HT-29 (cell line): ENCODE results near the gene MAP1B. TPM values are rescaled to one million over a fixed set of nuclear protein-coding genes. Genes with fewer than 3 reads are reported as not detected.

Experiments
- DNase-seq: peaks from one replicate; pipeline ENCODE4 v3.0.0-alpha.2; 2015; ENCODE audit warnings: low spot score
- small RNA-seq: library from RNA; depleted of rRNA; stranded (forward); fragments of <200 nt; gene quantifications from one replicate; pipeline ENCODE3, GENCODE V24; 2014
- total RNA-seq: library from RNA; depleted of rRNA; stranded (reverse); fragments of >200 nt; shearing (Covaris generic); gene quantifications from 2 replicates; pipeline ENCODE4 v1.2.3, GENCODE V29; 2014; rRNA removed

MAP1B gene
- total RNA-seq, 1 experiment from 2014 or later: not detected

- DNase-seq: no peak
Observed at GRCh38 chr5:72246954-72247442, 139.7 kb downstream of the MAP1B start.

DNA sequence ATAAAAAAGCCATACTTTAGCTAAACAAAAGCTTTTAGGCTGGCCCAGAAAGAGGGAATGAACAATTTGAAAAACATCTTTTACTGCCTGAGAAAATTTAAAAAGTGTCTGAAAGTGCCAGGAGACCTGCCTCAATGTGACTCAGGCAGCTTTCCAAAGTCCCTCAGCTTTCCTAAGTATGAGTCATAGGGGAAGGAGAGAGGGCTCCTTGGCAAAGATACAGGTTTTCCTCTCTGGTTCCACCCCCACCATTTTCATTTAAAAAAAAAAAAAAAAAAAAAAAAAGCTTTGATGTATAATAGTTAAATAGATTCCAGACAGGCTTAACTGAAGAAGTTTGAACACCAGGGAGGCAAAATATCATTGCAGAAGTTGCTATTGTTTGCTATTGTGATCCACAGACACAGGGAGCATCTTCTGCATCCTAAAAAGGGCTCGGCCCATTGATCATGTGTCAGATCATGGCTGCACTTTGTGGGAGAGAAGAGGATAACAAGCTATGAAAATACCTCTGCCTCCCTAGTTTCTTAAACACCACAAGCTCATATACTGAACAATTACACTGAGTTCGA lies 141.2 kb downstream of the MAP1B start:
- DNase-seq: peak; percentile 49

GRCh38 chr5:72251386-72251785 lies 144.1 kb downstream of the MAP1B start:
- DNase-seq: no peak

DNA sequence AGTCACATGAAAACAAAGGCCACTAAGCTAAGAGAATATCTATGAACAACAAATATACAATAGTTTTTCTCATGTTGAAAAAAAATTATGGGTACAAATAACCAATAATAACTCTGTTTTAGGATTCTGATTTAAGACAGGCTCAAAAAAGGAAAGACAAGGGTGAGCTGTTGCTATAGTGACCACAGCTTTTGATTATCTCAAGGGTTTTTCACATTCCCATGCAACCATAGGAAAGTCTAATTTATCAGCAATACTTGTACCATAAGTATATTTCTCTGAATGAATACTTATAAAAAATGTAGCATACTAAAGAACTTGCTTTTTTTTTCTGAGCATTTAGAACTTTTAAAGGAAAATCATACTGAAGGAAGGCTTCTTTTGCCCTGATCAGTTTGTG lies 144.7 kb downstream of the MAP1B start:
- no peak for DNase-seq

DNA sequence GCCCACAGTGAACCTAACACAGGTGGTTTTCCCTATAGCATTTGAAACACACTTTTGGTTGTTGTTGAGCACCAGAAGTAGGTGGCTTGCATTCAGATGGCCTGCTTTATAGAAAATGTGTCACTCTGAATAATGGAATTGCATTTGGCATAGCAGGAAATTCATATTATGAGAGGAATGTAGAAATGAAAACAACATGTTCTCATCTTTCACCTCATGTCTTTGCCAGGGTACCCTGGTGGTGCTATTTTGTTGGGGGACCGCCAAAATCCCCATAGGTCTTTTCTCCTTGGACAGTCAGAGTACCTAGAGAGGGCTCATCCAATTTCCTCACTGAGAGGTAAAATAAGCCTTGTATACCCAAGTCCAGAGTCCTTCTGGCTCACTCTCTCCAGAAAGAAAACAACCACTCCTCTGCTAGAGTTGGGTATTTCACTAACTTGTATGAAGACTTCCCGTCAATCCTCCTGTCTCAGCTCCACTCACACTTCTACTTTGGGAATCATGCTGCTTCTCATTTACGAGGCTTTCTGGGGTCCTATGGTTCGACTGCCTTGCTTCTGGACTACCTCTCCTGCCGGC lies 145.4 kb downstream of the MAP1B start:
- no peak for DNase-seq

- peak; percentile 68 for DNase-seq
Observed at GRCh38 chr5:72255237-72255636, 148.0 kb downstream of the MAP1B start.

- no peak for DNase-seq
Observed at GRCh38 chr5:72255670-72256069, 148.4 kb downstream of the MAP1B start.

DNA sequence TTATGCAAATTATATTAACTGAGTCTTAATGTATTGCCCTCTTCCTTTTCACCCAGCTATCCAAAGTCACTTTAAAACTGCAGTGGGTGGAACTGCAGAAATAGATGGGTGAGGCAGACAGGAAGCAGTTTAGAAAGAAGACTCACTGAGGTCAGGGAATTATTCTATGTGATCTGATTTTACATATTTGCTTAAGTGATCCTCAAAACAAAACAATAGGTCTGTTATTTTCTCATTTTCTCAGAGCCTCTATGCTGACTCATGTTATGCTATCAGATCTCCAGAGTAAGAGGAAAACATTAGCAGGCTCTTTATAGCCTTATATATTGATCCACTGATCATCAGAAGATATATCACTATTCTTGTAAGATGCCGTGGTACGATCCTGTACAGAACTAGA lies 149.3 kb downstream of the MAP1B start:
- peak; percentile 22 for DNase-seq

Small RNAs within 50 kb of the gene (small RNA-seq; reads per million reads assigned to genes)
- not detected for gene MIR4803

Other genes starting within 250 kb of the MAP1B start
- 52.7 and 56.4 TPM in 2 replicates for gene MRPS27, start 212.8 kb downstream of the MAP1B start, total RNA-seq
- gene PTCD2, start 212.9 kb downstream of the MAP1B start, total RNA-seq: 2.6 and 3.2 TPM in 2 replicates